D721Med (cell line): Measurements from ENCODE around the gene TNFAIP2.
"Not testable (repeated sequence)": the region's sequence is repeated elsewhere in the genome, so short reads cannot be mapped to it uniquely, and the experiment has no call there.

ENCODE experiments used
- DNase-seq: peaks from one replicate; pipeline ENCODE4 v3.0.0; 2011; ENCODE audit warnings: low spot score; ENCODE audit not compliant: insufficient read length
- FAIRE-seq: peaks from 2 replicates; lab custom pipeline; 2011; peaks lifted over from hg19 to GRCh38; lab: Jason Lieb, UNC
- TF ChIP-seq, protein P1 (sequence below): IDR thresholded peaks from 2 replicates; pipeline ENCODE4 v1.5.1; 2012; ENCODE audit warnings: mild to moderate bottlenecking, control low read depth; ENCODE audit not compliant: insufficient read depth; ENCODE audit errors: missing control alignments

TNFAIP2 gene

GRCh38 chr14:103155010-103155409 is 31.7 kb downstream of the TNFAIP2 start:
- TF ChIP-seq, protein P1, sequence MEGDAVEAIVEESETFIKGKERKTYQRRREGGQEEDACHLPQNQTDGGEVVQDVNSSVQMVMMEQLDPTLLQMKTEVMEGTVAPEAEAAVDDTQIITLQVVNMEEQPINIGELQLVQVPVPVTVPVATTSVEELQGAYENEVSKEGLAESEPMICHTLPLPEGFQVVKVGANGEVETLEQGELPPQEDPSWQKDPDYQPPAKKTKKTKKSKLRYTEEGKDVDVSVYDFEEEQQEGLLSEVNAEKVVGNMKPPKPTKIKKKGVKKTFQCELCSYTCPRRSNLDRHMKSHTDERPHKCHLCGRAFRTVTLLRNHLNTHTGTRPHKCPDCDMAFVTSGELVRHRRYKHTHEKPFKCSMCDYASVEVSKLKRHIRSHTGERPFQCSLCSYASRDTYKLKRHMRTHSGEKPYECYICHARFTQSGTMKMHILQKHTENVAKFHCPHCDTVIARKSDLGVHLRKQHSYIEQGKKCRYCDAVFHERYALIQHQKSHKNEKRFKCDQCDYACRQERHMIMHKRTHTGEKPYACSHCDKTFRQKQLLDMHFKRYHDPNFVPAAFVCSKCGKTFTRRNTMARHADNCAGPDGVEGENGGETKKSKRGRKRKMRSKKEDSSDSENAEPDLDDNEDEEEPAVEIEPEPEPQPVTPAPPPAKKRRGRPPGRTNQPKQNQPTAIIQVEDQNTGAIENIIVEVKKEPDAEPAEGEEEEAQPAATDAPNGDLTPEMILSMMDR = no peak
- no peak for FAIRE-seq
- DNase-seq = no peak

DNA sequence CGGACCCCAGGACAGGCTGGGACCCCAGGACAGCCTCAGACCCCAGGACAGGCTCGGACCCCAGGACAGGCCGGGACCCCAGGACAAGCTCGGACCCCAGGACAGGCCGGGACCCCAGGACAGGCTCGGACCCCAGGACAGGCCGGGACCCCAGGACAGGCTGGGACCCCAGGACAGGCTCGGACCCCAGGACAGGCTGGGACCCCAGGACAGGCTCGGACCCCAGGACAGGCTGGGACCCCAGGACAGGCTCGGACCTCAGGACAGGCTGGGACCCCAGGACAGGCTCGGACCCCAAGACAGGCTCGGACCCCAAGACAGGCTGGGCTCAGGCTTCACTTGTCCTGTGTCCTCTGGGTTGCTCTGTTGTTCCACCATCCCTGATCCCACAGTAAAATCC is 32.2 kb downstream of the TNFAIP2 start:
- not testable (repeated sequence) for DNase-seq, FAIRE-seq

DNA sequence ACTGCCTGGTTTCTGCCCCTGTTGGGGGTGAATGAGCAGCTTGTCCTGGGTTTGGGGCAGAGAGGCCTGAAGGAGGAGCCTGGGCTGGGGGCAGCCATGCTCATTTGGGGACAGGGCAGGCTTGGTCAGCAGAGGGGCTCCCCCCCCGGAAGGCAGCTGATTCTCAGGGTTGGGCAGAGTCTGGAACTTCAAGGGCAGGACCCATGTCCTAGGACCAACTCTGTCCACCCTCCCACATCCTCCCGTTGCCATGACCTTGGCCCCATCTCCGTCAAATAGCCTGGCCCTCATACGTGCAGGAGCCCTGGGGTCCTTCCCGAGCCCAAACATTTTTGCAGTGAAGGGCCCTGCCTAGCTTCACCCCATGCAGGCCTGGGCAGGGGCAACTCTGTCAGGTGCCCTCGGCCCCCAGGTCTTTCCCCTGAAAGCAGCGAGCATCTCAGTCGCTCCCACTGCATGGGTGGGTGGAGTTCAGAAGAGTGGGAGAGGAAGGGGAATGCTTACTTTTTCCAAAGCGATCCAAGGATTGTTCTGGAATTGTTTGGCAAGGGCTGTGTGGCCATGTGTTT is 32.6 kb downstream of the TNFAIP2 start:
- FAIRE-seq (no peak), DNase-seq (no peak)
- TF ChIP-seq, protein P1 = no peak

DNA sequence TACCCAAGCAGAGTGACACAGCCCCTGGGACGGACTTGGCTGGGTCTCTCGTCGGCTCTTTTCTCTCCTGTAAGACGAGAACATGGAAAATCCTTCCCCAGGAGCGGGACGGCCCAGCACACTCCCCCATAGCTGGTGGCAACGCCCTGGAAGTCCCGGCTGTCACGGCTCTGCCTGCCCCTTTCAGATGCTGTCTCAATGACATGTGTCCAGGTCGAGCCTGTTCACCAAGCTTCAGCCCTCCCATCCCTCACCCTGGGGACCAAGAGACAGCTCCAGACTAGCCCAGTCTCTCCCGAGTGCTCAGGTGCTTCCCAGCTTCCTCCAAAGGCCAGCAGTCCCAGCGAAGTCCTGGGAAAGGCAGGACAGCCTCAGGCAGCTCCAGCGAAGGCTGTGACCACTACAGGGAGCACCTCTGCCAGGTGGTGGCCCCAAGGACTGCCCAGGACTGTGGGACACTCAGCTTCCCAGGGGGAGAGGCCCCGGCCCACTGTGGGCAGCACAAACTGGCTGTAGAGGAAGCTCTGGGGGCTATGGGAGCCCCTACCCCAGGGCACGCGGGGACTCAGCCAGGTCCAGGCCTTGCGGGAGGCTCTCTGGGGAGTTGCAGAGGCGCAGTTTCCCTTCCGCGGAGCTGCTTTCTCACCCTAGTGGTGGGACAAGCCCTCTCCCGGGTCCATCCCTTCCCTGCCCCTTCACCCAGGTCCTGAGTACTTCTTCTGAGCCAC is 33.6 kb downstream of the TNFAIP2 start:
- TF ChIP-seq, protein P1 = no peak
- no peak for FAIRE-seq
- no peak for DNase-seq

- FAIRE-seq (no peak), DNase-seq (no peak)
- TF ChIP-seq, protein P1 = no peak
Observed at GRCh38 chr14:103157969-103158368, 34.7 kb downstream of the TNFAIP2 start.

DNA sequence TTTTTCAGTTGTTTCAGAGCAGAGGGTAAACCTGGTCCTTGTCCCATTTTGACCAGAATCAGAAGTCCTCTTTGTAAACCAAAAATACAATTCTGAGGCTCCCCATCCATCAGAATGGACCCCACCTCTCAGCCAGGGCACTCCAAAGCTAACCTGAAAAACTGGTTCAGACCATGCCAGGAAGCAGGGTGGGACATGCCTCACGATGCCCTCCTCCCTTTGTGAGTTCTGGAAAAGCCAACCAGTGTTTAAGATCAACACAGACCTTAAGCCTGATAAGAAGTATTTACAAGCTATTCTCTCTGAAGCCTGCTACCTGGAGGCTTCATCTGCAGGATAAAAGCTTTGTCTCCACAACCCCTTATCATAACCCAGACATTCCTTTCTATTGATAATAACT is 35.4 kb downstream of the TNFAIP2 start:
- no peak for DNase-seq
- no peak for FAIRE-seq
- TF ChIP-seq, protein P1 = no peak

DNA sequence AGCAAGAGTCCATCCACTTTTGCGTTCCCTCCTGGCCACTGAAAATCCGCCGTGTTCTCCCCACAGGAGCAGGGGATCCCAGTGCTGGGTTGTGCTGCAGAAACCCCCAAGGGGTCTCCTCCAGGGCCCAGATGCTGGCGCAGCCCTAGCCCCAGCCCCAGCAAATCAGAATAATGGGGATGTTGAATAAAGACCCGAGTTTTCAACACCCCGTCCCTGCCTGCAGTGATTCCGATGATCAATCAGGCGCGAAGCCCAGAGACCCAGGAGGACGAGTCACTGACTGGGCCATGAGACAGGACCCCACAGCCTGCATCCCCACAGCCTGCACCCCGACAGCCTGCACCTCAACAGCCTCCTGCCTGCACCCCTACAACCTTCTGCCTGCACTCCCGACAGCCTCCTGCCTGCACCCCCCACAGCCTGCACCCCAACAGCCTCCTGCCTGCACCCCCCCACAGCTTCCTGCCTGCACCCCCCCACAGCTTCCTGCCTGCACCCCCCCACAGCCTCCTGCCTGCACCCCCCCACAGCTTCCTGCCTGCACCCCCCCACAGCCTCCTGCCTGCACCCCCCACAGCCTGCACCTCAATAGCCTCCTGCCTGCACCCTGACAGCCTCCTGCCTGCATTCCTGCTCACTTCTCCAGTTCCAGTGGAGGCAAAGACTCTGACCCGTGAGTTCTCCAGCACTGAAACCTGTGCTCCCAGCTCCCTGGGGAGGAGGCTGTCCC is 37.2 kb downstream of the TNFAIP2 start:
- no peak for FAIRE-seq
- TF ChIP-seq, protein P1 = no peak
- no peak for DNase-seq
